Upper lobe of right lung (tissue), 1 donor: Measurements from ENCODE around the gene CDC42BPA. TPM values are rescaled to one million over a fixed set of nuclear protein-coding genes. Genes with fewer than 3 reads are reported as not detected.
A peak's percentile ranks its signal among the peaks of the same experiment; 100 is the strongest.

Experiments
- ATAC-seq: fragments of 200-7000 bp; cut with Tn5 transposase; one replicate; pipeline ENCODE4 v1.9.1; 2020; ENCODE audit warnings: mild to moderate bottlenecking, moderate library complexity
- DNase-seq: peaks from one replicate; pipeline ENCODE4 v3.0.0-alpha.2; 2020
- H3K27ac ChIP-seq: fragments of 200-600 bp; one replicate; pipeline ENCODE4 v1.8.0; 2022
- H3K27me3 ChIP-seq: fragments of 200-600 bp; one replicate; pipeline ENCODE4 v1.8.0; 2022; ENCODE audit warnings: mild to moderate bottlenecking
- H3K36me3 ChIP-seq: fragments of 200-600 bp; one replicate; pipeline ENCODE4 v1.8.0; 2022
- H3K4me1 ChIP-seq: fragments of 200-600 bp; one replicate; pipeline ENCODE4 v1.8.0; 2022
- H3K4me3 ChIP-seq: fragments of 200-600 bp; one replicate; pipeline ENCODE4 v1.8.0; 2022; ENCODE audit warnings: mild to moderate bottlenecking
- H3K9me3 ChIP-seq: fragments of 200-600 bp; one replicate; pipeline ENCODE4 v1.8.0; 2022
- intact Hi-C: fragments of 100-400 bp; cut with DNase I; formaldehyde crosslinking; loops from one replicate; pipeline ENCODE4 v1.11.0; 2022
- total RNA-seq: library from RNA; stranded (reverse); fragmentation: NEBNext Ultra II Directional; extraction: Animal tissue kit (Norgen Biotek cat#: 25700); gene quantifications from one replicate; pipeline ENCODE4 v1.2.1, GENCODE V29; 2021
- TF ChIP-seq, protein P1 (sequence below): fragments of 200-600 bp; IDR thresholded peaks from one replicate; pipeline ENCODE4 v1.8.0; 2022; ENCODE audit warnings: antibody characterized with exemption
- donor health status: DM: no; HTN: yes; CAD: no; lungs with severe emphysema.

The CDC42BPA gene
- total RNA-seq, 1 donor from 2014 or later, result 41.8 TPM

DNA sequence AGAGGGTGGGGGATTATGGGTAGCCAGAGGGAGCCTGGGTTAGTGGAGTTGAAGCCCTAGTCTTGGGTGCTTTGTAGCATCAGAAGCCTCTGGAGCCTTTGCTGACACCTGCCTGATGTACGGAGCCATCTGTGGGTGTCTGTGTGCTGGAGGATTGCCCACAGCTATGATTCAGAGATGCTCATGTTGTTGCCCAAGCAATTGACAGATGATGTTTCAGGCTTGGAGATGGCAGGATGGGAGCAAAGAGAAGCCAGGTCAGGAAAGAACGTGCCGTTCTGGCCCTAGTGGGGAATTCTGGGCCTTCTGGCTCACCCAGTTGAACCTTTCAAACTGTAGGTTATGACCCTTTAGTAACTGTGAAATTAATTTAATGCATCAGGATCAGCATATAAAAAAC lies 350.6 kb downstream of the CDC42BPA start:
- Histone ChIP-seq H3K4me1 (no peaks in the 10 kb centered on the region), H3K4me3 (no peak overlapping the region), H3K9me3 (no peaks in the 10 kb centered on the region), H3K27ac (no peak overlapping the region), H3K36me3 (peaks cover 34% of the 10 kb centered on the region), H3K27me3 (no peaks in the 10 kb centered on the region)
- intact Hi-C loops, result no loop called here
- no peak for DNase-seq
- no peak for ATAC-seq
- TF ChIP-seq, protein P1, sequence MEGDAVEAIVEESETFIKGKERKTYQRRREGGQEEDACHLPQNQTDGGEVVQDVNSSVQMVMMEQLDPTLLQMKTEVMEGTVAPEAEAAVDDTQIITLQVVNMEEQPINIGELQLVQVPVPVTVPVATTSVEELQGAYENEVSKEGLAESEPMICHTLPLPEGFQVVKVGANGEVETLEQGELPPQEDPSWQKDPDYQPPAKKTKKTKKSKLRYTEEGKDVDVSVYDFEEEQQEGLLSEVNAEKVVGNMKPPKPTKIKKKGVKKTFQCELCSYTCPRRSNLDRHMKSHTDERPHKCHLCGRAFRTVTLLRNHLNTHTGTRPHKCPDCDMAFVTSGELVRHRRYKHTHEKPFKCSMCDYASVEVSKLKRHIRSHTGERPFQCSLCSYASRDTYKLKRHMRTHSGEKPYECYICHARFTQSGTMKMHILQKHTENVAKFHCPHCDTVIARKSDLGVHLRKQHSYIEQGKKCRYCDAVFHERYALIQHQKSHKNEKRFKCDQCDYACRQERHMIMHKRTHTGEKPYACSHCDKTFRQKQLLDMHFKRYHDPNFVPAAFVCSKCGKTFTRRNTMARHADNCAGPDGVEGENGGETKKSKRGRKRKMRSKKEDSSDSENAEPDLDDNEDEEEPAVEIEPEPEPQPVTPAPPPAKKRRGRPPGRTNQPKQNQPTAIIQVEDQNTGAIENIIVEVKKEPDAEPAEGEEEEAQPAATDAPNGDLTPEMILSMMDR, result no peak

DNA sequence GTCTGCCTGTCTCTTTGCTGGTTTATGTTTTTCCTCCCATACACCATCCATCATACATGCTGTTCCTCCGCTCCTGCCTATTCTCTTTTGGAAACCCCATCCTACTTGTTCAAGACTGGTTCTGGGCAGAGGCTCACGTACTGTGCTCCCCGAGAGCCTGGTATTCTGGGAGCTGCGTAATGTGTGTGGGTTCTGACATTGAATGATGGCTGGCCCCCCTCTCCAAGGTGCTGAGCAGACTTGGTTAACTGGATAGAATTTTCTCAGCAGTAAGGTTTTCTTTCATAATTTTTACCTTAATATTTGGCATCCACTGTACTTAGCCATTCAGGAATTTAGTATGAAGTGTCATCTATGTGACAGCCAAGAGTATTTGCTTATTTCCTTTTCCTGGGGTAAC lies 351.6 kb downstream of the CDC42BPA start:
- intact Hi-C loops, result no loop called here
- no peak for DNase-seq
- no peak overlapping the region for H3K4me3 ChIP-seq
- no peaks in the 10 kb centered on the region for H3K27me3 ChIP-seq
- no peak overlapping the region for H3K27ac ChIP-seq
- TF ChIP-seq, protein P1, result no peak
- H3K4me1 ChIP-seq, result no peaks in the 10 kb centered on the region
- peaks cover 34% of the 10 kb centered on the region for H3K36me3 ChIP-seq
- H3K9me3 ChIP-seq, result no peaks in the 10 kb centered on the region
- no peak for ATAC-seq

DNA sequence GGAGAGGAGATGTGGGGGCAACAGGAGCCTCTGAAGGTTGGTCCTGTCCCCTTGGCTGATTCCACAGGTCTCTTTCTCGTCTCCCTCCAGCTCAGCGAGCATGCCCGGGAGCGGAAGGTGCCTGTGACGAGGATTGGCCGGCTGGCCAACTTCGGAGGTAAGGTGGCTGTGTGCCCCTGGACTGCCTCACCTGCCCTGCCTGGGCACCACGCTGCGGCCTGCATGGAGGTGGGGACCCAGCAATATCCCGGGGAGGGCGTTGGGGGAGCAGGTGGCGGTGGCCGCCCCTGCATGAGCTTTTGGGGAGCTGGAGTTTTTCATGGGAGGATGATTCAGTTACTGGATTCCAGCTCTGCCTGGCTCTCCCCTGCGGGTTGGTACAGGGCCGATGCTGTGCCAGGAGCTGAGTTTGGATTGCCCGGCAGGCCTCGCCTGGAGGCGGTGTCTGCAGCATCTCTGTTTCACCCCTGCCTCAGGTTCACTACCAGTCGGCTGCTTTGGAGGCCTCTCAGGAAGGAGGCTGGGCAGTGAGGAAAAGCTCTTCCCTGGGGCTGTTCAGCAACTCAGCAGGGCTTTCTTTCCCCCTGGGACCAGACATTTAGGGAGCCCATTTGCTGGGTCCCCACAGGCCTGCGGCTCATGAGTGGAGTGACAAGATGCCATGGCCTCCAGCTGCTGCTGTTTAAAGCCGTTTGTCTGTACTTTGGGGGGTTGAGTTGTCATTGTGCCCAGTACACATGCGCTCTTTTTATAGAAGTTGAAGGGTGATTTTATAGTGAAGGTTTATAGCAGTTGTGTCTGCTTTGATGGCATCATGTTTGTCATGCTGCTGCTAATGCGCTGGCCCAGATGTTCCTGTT lies 352.5 kb downstream of the CDC42BPA start:
- DNase-seq (no peak), ATAC-seq (no peak)
- H3K4me1 ChIP-seq, result no peaks in the 10 kb centered on the region
- H3K27me3 ChIP-seq, result no peaks in the 10 kb centered on the region
- H3K27ac ChIP-seq, result no peak overlapping the region
- no peak overlapping the region for H3K4me3 ChIP-seq
- H3K36me3 ChIP-seq, result peaks cover 34% of the 10 kb centered on the region
- TF ChIP-seq, protein P1, result no peak
- intact Hi-C loops, result no loop called here
- H3K9me3 ChIP-seq, result no peaks in the 10 kb centered on the region

DNA sequence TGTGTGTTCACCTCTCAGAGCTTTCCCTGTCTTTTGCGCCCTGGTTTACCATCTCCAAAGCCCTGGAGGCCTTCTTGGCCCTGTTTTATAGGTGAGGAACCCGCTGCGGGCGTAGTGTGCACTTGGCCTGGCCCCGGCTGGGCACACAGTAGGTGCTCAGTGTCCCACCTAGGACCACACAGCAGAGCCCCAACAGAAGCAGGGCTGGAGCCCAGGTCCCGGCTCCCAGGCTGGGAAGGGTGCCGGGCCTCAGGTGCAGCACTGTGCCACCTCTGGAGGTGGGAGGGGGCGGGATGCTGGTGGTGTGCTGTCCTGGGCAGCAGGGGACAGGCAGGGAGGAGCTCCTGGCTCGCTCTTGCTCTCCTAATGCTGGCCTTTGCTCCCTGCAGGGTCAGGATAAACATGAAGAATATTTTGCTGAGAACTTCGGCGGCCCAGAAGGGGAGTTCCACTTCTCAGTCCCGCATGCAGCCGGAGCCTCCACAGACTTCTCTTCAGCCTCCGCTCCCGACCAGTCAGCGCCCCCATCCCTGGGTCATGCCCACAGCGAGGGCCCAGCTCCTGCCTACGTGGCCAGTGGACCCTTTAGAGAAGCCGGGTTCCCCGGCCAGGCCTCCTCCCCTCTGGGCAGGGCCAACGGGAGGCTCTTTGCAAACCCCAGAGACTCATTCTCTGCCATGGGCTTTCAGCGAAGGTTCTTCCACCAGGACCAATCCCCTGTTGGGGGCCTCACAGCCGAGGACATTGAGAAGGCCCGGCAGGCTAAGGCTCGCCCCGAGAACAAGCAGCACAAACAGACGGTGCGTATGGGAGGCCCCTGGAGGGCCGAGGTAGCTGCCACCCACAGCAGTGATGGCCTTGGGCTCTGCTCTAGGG lies 353.4 kb downstream of the CDC42BPA start:
- no peak overlapping the region for H3K4me3 ChIP-seq
- no peaks in the 10 kb centered on the region for H3K4me1 ChIP-seq
- DNase-seq (no peak), ATAC-seq (no peak)
- TF ChIP-seq, protein P1, result no peak
- intact Hi-C loops, result no loop called here
- H3K9me3 ChIP-seq, result no peaks in the 10 kb centered on the region
- peaks cover 26% of the 10 kb centered on the region for H3K36me3 ChIP-seq
- H3K27ac ChIP-seq, result no peak overlapping the region
- H3K27me3 ChIP-seq, result no peaks in the 10 kb centered on the region

DNA sequence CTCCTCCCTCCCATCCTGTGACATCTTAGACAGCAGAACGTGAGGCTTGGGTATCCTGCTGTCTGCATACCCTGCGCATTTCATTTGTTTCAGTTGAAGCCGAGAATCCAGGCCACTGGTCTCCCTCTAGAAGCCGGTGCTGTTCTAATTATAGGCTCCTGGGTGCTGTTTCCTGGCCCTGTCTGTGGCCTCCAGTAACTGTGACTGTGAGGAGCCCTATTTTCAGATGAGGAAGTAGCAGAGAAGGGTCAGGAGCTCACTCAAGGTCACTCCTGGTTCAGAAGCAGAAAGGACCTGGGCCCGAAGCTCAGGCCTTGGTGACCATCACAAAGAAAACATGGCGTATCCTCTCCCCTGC lies 354.2 kb downstream of the CDC42BPA start:
- ATAC-seq, result peak; percentile 7

More for the DNA sequence above, 354.2 kb downstream of the CDC42BPA start:
- Histone ChIP-seq H3K27me3 (no peaks in the 10 kb centered on the region), H3K36me3 (peaks cover 19% of the 10 kb centered on the region), H3K9me3 (no peaks in the 10 kb centered on the region), H3K4me3 (no peak overlapping the region), H3K27ac (no peak overlapping the region), H3K4me1 (peaks cover 3% of the 10 kb centered on the region)
- DNase-seq, result no peak
- intact Hi-C loops, result no loop called here
- TF ChIP-seq, protein P1, result no peak
